Suprapubic skin (tissue), 4 donors: ENCODE data around the gene IMPA2. TPM values are rescaled to one million over a fixed set of nuclear protein-coding genes. Genes with fewer than 3 reads are reported as not detected.

ENCODE experiments used
- DNase-seq, 2 donors: peaks; one replicate each; pipeline ENCODE4 v3.0.0-alpha.2; 2019; ENCODE audit warnings: low spot score in 2 of 2
- H3K27ac ChIP-seq: fragments of 200-600 bp; sonication (generic); one replicate; pipeline ENCODE4 v1.5.1; 2019
- H3K27me3 ChIP-seq: fragments of 200-600 bp; sonication (generic); one replicate; pipeline ENCODE4 v1.5.1; 2019
- H3K36me3 ChIP-seq: fragments of 200-600 bp; sonication (generic); one replicate; pipeline ENCODE4 v1.5.1; 2019
- H3K4me1 ChIP-seq: fragments of 200-600 bp; sonication (generic); one replicate; pipeline ENCODE4 v1.5.1; 2019
- H3K4me3 ChIP-seq: fragments of 200-600 bp; sonication (generic); one replicate; pipeline ENCODE4 v1.5.1; 2019; ENCODE audit warnings: mild to moderate bottlenecking
- H3K9me3 ChIP-seq: fragments of 200-600 bp; sonication (generic); one replicate; pipeline ENCODE4 v1.5.1; 2019
- EP300 ChIP-seq: sonication (generic); formaldehyde crosslinking; IDR thresholded peaks from one replicate; pipeline ENCODE4 v1.6.1; 2017; ENCODE audit warnings: antibody characterized with exemption
- POLR2A ChIP-seq, 2 donors: fragments of 450-650 bp; IDR thresholded peaks; one replicate each; pipeline ENCODE4 v1.6.1; 2017; ENCODE audit warnings: antibody characterized with exemption in 2 of 2, mild to moderate bottlenecking in 2 of 2, moderate library complexity in 2 of 2
- POLR2AphosphoS5 ChIP-seq, 3 donors: sonication (generic); formaldehyde crosslinking; IDR thresholded peaks; one replicate each; pipeline ENCODE4 v1.6.1; 2017; ENCODE audit warnings: antibody characterized with exemption in 3 of 3
- WGBS: methylation state at CpG from one replicate; pipeline ENCODE4 v1.1.5; 2018; 5-methylcytosine and 5-hydroxymethylcytosine counted together
- total RNA-seq, 4 donors: library from RNA; depleted of rRNA; stranded (reverse); fragments of >200 nt; gene quantifications; one replicate each; pipeline ENCODE4 v1.1.0, GENCODE V29; 2016
- TF ChIP-seq, protein P1 (sequence below), 2 donors: fragments of 200-600 bp in 1 of 2; fragments of 450-650 bp in 1 of 2; sonication (generic) in 1 of 2; IDR thresholded peaks; one replicate each; pipeline ENCODE4 v1.5.1; 2016 to 2019; ENCODE audit warnings: antibody characterized with exemption in 2 of 2, mild to moderate bottlenecking in 1 of 2, moderate library complexity in 1 of 2

Gene IMPA2
- total RNA-seq, 4 donors from 2014 or later, result 234 to 396 (median 363) TPM

DNA sequence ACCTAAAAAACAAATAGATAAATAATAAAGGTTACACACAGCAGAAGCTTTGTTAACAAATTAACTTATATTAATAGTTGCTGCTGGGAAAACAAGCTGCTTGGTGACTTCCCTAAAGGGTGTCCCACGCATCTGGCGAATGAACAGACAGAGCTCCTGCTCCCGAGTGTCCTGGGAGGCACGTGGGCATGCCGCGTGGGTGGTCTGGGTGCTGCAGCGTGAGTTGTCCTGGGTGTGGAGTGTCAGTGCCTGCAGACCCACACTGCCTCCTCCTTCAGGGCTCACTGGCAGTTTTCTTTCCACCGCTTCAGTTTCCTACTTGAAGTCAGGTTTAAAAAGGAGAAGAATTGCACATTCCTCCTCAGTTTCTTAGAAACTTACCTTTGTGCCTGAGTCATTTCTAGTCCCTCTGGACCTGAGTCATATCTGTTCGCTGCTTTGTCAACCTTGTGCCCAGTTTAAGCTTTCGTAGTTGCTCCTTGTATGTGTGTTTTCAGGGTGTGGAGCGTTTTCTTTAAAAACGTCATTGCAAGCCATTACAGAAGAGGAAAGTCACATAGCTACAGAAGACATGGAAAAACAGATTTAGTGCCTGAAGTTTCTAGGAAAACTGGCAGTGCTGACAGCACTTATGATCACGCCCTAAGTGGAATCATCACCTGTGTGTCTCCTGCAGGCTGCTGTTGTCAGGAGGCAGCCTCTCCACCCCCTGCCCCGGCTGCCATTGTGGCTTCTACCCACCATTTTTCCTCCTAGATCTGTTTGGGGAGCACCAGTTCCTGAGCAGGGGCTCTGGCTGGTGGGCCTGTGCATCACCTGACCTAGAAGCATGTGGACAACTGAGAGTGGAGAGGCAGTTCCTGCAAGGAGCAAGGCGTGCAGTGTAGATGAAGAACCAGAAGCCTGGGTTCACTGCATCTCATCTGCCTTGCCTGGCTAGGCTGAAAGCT, 24.5 kb downstream of the IMPA2 start:
- peaks cover 18% of the 10 kb centered on the region for H3K36me3 ChIP-seq
- TF ChIP-seq EP300, result no peak
- TF ChIP-seq, protein P1, sequence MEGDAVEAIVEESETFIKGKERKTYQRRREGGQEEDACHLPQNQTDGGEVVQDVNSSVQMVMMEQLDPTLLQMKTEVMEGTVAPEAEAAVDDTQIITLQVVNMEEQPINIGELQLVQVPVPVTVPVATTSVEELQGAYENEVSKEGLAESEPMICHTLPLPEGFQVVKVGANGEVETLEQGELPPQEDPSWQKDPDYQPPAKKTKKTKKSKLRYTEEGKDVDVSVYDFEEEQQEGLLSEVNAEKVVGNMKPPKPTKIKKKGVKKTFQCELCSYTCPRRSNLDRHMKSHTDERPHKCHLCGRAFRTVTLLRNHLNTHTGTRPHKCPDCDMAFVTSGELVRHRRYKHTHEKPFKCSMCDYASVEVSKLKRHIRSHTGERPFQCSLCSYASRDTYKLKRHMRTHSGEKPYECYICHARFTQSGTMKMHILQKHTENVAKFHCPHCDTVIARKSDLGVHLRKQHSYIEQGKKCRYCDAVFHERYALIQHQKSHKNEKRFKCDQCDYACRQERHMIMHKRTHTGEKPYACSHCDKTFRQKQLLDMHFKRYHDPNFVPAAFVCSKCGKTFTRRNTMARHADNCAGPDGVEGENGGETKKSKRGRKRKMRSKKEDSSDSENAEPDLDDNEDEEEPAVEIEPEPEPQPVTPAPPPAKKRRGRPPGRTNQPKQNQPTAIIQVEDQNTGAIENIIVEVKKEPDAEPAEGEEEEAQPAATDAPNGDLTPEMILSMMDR (IDR thresholded peaks at IDR 0.05), result no peak
- no peak for TF ChIP-seq POLR2AphosphoS5 (IDR thresholded peaks at IDR 0.05)
- no peak for TF ChIP-seq POLR2A (IDR thresholded peaks at IDR 0.05)
- WGBS, result 43% methylated on average over 15 of the region's 15 CpGs
- no peaks in the 10 kb centered on the region for H3K27me3 ChIP-seq
- no peak for DNase-seq
- H3K9me3 ChIP-seq, result no peaks in the 10 kb centered on the region
- H3K4me1 ChIP-seq, result peaks cover 26% of the 10 kb centered on the region
- H3K4me3 ChIP-seq, result no peak overlapping the region
- H3K27ac ChIP-seq, result no peak overlapping the region

GRCh38 chr18:12006488-12006840, 25.2 kb downstream of the IMPA2 start:
- H3K4me1 ChIP-seq, result peaks cover 32% of the 10 kb centered on the region
- H3K27me3 ChIP-seq, result no peaks in the 10 kb centered on the region
- DNase-seq, result no peak
- H3K9me3 ChIP-seq, result no peaks in the 10 kb centered on the region
- H3K36me3 ChIP-seq, result peaks cover 21% of the 10 kb centered on the region
- H3K4me3 ChIP-seq, result no peak overlapping the region
- H3K27ac ChIP-seq, result no peak overlapping the region
- WGBS, result 94% methylated on average over 6 of the region's 6 CpGs
- TF ChIP-seq POLR2AphosphoS5 (IDR thresholded peaks at IDR 0.05) (no peak), EP300 (no peak)

DNA sequence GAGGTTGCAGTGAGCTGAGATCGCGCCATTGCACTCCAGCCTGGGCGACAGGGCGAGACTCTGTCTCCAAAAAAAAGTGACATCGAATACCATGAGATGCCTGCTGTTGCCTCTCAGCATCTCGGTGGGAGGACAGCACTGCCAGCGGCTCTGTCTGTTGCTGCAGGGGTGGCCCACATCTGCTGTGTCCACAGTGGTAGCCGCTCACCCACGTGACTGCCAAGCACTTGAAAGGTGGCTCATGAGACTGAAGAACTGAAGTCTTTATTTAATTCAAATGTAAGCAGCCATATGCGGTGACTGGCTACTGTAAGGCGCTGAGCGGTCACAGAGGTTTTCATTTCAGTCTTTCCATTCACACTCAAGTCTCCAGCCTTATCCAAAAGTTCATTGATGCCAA, 25.8 kb downstream of the IMPA2 start:
- Histone ChIP-seq H3K4me1 (peaks cover 38% of the 10 kb centered on the region), H3K27me3 (no peaks in the 10 kb centered on the region), H3K36me3 (peaks cover 23% of the 10 kb centered on the region), H3K27ac (no peak overlapping the region), H3K4me3 (no peak overlapping the region), H3K9me3 (no peaks in the 10 kb centered on the region)
- WGBS, result 93% methylated on average over 12 of the region's 12 CpGs
- DNase-seq, result no peak
- TF ChIP-seq POLR2AphosphoS5 (IDR thresholded peaks at IDR 0.05) (no peak), EP300 (no peak), POLR2A (IDR thresholded peaks at IDR 0.05) (no peak)
- TF ChIP-seq, protein P1 (IDR thresholded peaks at IDR 0.05), result no peak

- Histone ChIP-seq H3K27me3 (no peaks in the 10 kb centered on the region), H3K4me3 (no peak overlapping the region), H3K36me3 (peaks cover 26% of the 10 kb centered on the region), H3K4me1 (peaks cover 44% of the 10 kb centered on the region), H3K9me3 (no peaks in the 10 kb centered on the region), H3K27ac (no peak overlapping the region)
- TF ChIP-seq EP300 (no peak), POLR2A (IDR thresholded peaks at IDR 0.05) (no peak), POLR2AphosphoS5 (IDR thresholded peaks at IDR 0.05) (no peak)
- TF ChIP-seq, protein P1 (IDR thresholded peaks at IDR 0.05), result no peak
- WGBS, result 92% methylated on average over 13 of the region's 13 CpGs
- DNase-seq, result no peak
Measured at GRCh38 chr18:12008181-12008767, 27.0 kb downstream of the IMPA2 start.

DNA sequence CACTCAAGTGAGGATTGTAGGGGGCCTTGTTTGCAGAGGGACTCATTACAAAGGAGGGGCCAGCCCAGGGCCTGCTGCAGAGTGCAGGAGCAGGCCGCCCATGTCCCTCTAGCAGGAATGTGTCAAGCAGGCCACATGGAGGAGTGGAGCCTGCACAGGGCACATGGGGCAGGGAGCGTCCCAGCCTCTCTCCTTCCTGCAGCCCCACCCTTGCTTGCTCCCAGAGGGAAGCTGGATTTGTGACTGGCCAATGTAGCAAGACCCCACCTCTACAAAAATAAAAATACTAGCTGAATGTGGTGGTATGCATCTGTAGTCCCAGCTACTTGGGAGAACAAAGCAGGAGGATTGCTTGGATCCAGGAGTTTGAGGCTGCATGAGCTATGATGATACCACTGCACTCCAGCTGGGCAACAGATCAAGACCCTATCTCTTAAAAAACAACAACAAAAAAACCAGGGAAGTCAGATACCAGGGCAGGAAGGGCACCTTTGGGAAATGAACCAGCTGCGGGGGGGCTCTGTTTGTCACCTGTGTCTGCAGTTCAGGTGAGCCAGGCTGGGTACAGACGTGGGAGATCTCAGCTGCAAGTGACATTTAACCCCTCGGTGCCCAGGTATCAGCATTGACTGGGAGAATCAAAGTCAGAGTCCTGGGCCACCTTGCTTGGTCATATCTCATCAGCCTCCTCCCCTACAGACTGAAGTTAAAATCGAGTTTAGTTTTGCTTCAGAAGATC, 27.7 kb downstream of the IMPA2 start:
- H3K27me3 ChIP-seq, result no peaks in the 10 kb centered on the region
- H3K9me3 ChIP-seq, result no peaks in the 10 kb centered on the region
- peaks cover 28% of the 10 kb centered on the region for H3K36me3 ChIP-seq
- no peak for DNase-seq
- WGBS, result 63% methylated on average over 6 of the region's 6 CpGs
- no peak for TF ChIP-seq EP300
- no peak for TF ChIP-seq POLR2AphosphoS5 (IDR thresholded peaks at IDR 0.05)
- no peak for TF ChIP-seq POLR2A (IDR thresholded peaks at IDR 0.05)
- TF ChIP-seq, protein P1 (IDR thresholded peaks at IDR 0.05), result no peak
- peaks cover 48% of the 10 kb centered on the region for H3K4me1 ChIP-seq
- H3K4me3 ChIP-seq, result no peak overlapping the region
- no peak overlapping the region for H3K27ac ChIP-seq
